Globus pallidus (tissue), 1 donor: ENCODE measurements around the gene HBG1.

ENCODE experiments used
- DNase-seq: peaks from one replicate; pipeline ENCODE4 v3.0.0-alpha.2; 2015; ENCODE audit warnings: low spot score

HBG1 gene

DNA sequence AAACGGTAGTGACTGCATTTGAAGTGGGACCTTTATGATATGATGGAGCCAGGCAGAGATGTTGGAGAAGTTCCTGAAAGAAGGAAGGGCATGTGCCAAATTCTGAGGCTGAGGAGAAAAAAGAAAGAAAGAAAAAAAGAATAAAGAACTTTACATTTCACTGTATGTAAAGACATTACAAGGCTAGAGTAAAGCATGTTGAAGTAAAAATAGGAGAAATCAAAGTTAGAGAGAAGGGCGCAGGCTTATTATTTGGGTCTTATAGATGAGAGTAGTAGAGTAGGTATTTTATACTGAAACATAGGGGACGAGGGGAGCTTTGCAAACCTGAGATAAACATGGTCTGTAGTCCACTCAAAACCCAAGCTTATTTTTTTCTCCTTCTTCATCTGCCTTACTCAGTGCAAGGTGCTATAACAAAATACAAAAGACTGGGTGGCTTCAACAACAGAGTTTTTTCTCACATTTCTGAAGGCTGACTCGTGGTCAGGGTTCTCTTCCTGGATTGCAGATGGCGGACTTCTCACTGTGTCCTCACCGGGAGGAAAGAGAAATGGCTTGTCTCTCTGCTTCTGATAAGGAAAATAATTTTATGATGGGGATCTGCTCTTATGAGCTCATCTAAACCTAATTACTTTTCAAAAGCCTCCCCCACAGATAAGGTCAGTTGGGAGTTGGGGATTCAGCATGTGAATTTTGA, 2.7 kb downstream of the HBG1 start:
- DNase-seq: no peak

DNA sequence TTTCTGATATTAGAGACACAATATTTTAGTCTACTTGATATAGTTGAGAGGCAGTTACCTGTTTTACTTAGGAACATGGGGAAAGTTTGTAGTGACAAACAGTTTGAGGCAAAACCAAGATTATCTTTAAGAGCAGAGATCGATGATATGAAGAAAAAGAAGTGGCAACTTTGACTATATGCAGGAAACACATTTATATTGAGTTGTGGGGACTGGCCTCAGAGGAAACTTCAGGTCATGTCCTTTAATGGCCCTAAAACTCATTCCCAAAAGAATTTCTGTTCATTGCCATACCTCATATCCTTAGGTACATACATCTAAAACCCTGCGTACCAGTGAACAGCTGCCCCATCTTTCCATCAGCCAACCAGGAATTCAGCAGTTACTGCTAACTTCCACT, 4.5 kb downstream of the HBG1 start:
- no peak for DNase-seq

DNA sequence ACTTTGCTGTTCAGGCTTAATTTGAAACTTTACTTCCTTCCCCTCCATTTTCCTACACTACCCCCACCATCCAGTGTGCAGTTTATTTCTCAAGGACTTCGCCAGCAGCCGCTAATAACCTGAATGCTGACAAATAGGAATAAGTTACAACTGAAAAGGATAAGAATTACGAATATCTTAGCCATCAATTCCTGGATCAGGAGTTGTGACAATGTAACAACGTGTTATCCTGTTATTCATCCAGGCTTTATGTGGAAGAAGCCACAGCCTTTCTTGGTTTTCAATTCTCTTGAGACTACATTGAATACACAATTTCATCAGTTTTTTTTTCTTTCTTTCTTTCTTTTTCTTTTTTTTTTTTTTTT, 5.9 kb downstream of the HBG1 start:
- no peak for DNase-seq

DNA sequence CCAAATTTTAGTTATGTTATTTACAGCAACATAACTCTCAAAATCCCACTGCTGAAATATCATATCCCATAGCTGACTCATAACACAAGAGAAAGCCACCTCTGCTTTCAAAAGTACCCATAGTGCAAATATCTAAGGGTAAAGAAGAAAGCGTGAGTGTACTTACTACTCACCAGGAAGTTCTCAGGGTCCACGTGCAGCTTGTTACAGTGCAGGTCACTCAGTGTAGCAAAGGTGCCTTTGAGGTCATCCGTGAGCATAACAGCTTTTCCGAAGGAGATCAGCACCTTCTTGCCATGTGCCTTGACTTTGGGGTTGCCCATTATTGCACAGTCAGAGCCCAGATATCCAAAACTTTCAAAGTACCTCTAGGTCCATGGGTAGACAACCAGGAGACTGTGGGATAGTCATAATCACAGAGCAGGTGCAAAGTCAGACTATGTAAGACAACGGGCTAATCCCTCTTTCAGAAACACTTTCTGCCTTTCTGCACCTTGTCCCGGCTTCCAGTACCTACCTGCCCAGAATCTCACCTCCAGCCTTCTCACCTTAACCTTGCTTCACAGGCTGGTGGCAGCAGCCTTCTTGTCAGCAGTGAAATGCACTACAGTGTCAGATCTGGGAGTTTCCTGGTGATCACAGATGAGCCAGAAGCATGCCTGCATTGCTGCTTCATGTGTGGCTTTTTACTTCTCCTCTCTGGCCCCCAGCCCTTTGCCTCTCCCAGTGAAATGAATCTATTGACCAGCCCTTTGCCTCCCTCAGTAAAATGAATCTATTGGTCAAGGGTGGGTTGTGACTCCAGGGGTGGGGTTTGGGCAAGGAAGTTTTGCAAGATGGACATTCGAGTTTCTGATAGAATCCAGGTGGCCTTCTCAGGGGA, 6.5 kb downstream of the HBG1 start:
- no peak for DNase-seq

DNA sequence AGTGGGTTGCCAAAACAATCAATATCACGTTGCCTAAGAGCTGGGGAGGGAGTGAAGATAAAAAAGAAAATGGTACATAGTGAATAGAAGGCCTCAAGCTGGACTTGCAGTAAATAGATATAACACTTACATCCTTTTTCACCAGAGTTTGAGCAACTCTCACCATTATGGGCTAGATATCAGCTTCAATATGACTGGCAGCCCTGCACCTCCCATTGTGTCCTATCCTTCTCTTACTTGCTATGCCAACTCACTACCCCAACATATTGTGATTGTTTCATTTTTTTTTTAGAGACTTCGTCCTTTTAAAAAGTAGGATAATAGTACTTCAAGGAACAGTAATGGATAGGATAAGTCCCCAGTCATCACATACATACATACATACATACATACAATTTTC, 7.4 kb downstream of the HBG1 start:
- no peak for DNase-seq

DNA sequence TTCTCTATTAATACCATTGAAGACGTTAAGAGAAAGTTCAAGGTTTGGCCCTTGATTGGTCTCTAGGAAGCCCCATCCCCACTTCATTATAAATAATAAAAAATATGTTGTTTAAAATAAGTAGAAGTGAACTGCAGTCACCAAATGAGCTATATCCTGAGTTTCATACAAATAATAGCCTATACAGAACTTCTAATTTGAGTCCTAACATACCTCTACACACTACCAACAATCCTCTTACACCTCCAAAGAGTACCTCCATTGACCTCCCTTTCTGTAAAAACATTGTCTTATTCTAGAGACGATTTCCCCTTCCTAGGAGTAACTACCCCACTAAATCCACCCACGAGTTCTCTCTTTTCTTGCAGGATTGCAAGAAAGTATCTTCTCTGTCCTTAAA, 8.2 kb downstream of the HBG1 start:
- DNase-seq: no peak

DNA sequence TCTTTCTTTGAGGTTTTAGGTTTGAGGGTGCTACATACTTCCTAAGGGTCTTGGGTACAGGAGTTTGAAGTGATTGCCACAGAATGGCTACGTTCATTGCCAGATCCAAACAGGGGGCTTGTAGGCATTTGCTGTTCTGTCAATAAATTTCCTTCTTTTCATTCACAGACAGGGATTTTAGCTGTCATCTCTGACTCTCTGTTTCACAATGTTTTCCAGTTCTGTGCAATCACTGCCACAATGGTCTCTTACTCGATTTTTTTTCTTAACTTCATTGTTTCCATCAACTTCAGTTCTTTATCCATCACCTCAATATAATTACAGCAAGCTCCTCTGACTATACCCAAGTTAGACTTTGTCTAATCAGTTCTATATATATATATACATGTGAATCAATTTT, 9.2 kb downstream of the HBG1 start:
- no peak for DNase-seq

DNA sequence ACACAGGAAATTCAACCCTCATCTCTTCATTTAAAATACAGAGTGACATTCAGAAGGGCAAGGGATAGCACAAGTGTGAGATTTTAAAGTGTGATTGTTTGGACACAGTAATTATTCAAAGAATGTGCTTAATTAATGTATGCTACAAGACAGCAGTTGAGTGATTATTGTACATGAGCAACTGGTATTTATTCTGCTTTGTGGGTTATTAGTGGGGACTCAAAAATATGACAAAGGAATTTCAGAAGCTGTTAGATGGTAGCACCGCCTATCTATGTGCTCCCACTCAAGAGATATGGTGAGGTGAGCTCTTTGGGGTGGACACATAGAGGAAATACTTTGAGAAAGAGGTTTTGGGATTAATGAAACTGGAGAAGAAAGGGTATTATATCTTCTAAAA, 9.6 kb downstream of the HBG1 start:
- no peak for DNase-seq

DNA sequence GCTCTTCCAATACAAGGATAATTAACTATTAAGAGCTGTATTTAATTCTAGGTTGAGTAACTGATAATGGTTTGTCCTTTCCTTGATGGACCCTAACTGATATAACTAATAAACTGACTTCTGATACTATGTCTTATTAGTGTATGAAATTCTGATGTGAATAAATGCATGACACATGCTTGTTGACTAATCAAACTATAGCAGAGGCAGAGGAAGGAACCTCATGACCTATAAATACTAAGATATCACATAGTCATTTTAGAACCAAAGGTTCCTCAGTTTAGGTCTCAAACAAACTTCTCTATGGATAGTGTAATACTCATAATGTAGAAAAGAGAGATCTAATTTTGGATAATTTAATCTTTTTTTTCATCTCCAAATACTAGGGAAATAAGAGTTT, 10.6 kb downstream of the HBG1 start:
- DNase-seq: no peak

DNA sequence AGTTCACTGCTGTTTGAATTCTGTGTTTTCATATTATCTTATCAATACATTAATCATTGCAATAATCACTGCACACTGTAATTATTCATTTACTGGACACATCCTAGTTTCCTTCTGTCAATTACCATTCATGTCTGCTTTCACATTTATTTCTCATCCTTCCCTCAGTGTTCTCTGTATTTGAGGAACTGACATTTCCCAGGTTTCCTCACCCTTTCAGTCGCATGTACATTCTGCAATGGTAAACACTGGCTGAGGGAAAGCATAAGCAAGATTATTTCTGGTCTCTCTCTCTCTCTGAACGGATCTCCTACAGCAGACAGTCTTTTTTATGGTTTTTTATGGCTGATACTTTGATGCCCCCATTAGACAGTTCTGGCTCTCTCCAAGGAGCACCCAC, 11.2 kb downstream of the HBG1 start:
- DNase-seq: no peak

DNA sequence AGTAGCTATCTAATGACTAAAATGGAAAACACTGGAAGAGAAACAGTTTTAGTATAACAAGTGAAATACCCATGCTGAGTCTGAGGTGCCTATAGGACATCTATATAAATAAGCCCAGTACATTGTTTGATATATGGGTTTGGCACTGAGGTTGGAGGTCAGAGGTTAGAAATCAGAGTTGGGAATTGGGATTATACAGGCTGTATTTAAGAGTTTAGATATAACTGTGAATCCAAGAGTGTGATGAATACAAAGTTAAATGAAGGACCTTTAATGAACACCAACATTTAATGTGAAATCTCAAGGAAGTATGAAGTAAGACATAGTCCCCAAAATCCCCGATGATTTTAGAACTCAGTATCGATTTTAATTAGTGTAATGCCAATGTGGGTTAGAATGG, 12.2 kb downstream of the HBG1 start:
- DNase-seq: no peak

DNA sequence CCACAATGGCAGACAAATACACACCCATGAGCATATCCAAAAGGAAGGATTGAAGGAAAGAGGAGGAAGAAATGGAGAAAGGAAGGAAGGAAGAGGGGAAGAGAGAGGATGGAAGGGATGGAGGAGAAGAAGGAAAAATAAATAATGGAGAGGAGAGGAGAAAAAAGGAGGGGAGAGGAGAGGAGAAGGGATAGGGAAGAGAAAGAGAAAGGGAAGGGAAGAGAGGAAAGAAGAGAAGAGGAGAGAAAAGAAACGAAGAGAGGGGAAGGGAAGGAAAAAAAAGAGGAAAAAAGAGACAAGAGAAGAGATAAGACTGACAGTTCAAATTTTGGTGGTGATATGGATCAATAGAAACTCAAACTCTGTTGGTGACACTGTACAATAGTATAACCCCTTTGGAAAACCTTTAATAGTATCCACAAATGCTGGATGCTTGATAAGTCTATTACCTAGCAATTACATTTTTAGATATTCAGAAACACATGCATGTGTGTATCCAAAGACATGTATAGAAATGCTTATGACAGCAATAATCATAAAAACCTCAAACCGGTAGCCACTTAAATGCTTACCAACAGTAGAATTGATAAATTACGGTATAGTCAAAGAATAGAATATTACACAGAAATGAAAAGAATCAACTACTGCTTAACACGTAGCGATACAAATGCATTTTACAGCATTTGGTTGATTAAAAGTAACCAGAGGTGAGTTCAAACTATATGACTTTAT, 14.1 kb downstream of the HBG1 start:
- no peak for DNase-seq

DNA sequence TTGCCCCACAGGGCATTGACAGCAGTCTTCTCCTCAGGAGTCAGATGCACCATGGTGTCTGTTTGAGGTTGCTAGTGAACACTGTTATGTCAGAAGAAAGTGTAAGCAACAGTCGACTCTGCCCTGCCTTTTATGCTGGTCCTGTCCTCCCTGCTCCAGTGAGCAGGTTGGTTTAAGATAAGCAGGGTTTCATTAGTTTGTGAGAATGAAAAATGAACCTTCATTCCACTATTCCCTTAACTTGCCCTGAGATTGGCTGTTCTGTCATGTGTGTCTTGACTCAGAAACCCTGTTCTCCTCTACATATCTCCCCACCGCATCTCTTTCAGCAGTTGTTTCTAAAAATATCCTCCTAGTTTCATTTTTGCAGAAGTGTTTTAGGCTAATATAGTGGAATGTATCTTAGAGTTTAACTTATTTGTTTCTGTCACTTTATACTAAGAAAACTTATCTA, 15.2 kb downstream of the HBG1 start, which contains the start of gene HBD:
Gene HBD (minus strand): TSS at position 103 of the 454 bp plus-strand sequence. CDS start 50 bp downstream, at position 53.
- no peak for DNase-seq

DNA sequence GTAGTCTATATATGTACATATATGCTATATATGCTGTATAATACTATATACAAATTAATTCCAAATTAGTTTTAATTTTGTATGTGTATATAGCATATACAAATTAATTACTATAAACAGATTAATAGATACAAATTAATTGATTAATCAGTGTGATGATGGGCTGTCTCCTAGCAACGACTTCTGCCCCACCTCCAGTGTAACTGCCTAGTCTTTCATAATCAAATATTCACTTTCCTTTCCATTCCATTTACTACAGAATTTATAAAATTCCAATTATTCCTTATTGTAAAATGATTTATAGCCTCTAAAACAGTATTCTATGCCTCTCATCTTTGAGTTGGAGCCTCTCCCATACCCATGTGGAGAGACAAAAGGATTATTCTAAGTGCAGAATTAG, 16.4 kb downstream of the HBG1 start:
- no peak for DNase-seq

DNA sequence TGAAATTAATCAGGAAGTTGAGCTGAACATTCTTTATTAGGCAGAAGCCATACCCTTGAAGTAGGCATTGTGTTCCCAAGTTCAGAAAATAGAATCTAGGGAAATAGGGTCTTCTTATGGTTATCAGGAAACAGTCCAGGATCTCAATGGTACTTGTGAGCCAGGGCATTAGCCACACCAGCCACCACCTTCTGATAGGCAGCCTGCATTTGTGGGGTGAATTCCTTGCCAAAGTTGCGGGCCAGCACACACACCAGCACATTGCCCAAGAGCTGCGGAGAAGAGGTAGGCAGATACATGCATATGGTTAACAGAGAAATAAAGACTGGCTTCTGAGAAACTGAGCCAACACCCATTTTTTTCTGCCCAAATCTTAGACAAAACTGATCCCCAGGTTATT, 16.8 kb downstream of the HBG1 start:
- DNase-seq: no peak

DNA sequence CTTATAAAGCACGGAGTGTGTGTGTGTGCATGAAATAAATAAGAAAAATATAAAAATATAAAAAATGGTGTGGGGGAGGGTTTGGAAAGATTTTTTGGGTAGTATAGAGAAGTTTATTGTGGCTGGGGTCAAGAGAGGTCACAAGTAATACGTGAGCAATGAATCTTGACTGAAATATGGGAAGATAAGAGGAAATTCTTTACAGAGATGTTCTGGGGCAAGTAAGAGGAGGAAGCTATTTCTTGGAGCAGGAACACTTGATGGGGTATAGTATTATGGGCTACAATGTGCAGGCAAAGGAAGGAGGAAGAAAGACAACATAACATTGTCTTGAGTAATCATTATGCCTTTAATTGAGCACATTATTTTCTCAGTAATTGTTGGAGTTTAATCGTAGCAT, 17.5 kb downstream of the HBG1 start:
- DNase-seq: no peak

DNA sequence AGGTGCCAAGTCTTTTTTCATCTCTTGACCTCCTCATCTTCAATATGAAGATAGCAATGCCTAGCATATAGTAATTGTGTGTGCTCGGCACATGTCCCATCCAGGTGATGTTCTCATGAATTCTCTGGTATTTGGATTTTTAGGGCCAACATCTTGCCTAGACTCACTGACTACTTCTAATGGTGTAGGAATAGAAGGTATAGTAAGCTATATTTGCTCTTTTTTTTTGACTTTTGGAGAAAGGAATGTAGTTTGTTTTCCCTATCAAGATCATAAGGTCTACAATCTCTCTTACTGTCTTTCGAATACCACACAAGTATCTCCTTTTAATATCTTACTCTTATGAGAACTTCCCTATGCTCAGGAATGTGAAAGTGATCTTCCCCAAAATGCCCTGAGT, 18.5 kb downstream of the HBG1 start:
- DNase-seq: no peak

DNA sequence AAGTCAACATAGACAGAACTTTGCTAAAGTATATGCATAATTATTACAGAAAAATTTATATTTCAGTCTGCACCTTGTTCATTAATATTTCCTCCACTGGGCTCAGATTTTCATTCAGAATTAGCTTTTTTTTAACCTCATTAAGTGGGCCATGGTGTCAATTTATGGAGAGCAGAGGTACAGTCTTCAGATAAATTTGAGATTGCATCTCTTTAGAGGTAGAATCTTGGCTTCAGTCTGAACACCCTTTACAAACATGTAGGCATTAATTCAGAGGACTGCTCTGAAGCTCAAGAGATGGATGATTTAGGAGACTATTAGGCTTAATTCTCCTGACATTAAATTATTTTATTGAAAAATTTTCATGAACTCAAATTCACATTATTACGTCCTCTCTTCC, 19.4 kb downstream of the HBG1 start:
- no peak for DNase-seq

DNA sequence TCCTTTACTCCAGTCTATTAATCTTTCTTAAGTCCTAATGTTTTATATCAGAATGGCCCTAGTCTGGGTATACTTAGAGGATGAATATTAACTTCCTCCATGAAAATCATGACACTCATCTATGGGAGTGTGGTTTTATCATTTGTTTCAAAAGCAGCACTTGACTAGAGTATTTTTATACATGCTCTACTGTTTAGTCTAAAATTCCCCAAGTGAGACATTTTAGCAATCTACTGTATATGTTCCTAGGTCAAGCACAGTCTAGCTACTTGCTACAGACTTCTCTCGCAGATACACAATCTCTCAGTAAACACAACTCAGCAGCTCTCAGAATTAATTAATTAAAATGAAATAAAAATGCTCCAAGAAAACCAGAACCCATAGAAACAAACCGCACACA, 19.9 kb downstream of the HBG1 start:
- DNase-seq: no peak

DNA sequence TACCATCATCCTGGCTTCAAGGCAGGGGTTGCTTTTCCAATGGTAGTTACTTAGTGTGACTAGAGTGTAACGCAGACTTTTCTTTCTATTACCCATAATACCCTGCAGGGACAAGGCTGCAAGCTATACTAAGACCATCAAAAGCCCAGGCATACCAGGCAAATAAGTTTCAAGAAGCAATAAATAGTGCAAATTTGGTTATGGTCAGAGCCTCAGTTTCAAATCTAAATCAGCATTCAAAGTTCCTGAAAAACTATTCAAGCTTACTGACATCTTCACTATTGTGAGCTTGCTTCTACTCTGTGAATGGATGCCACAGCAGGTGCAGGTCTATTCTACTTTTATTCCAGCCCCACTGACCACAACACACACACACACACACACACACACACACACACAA, 20.3 kb downstream of the HBG1 start:
- no peak for DNase-seq

DNA sequence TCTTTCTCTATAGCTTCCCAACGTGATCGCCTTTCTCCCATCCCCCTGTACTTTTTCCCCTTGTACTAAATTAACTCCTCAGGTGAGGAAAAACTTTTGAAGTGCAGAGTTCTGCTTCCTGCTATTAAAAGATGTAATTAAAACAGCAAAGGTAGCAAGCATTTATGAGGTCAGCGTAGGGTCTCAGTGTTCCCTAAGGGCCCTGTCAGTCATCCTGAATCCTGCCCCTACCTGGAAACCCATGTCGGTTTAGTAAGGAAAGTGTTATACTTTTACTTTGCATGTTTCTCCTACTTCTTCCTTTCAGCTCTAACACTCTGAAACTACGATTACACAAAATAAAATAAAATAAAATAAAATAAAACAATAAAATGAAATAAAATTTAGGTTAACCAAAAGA, 21.5 kb downstream of the HBG1 start:
- DNase-seq: no peak

DNA sequence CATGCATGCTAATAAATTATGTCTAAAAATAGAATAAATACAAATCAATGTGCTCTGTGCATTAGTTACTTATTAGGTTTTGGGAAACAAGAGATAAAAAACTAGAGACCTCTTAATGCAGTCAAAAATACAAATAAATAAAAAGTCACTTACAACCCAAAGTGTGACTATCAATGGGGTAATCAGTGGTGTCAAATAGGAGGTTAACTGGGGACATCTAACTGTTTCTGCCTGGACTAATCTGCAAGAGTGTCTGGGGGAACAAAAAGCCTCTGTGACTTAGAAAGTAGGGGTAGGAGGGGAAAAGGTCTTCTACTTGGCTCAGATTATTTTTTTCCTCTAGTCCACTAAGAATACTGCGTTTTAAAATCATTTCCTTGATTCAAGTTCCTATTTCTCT, 22.0 kb downstream of the HBG1 start:
- DNase-seq: no peak

DNA sequence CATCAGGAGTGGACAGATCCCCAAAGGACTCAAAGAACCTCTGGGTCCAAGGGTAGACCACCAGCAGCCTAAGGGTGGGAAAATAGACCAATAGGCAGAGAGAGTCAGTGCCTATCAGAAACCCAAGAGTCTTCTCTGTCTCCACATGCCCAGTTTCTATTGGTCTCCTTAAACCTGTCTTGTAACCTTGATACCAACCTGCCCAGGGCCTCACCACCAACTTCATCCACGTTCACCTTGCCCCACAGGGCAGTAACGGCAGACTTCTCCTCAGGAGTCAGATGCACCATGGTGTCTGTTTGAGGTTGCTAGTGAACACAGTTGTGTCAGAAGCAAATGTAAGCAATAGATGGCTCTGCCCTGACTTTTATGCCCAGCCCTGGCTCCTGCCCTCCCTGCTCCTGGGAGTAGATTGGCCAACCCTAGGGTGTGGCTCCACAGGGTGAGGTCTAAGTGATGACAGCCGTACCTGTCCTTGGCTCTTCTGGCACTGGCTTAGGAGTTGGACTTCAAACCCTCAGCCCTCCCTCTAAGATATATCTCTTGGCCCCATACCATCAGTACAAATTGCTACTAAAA, 22.8 kb downstream of the HBG1 start, which contains the start of gene HBB:
Gene HBB (minus strand): TSS at position 340 of the 579 bp plus-strand sequence. CDS start 50 bp downstream, at position 290.
- DNase-seq: no peak
